ENCODE measurements around the gene CDCA8. TPM values are rescaled to one million over a fixed set of nuclear protein-coding genes. Genes with fewer than 3 reads are reported as not detected.

CDCA8 gene
- total and polyA plus RNA-seq, 2 of the 4 experiments (the other 2 are of a cell fraction) = 5.9 to 25.7 TPM

GRCh38 chr1:37717631-37718030 is 25.3 kb downstream of the CDCA8 start:
- H3K9me1 ChIP-seq (ENCODE audit: insufficient read depth, low read length) = no peaks in the 10 kb centered on the region
- H4K91ac ChIP-seq (ENCODE audit: insufficient read depth, low read depth, low read length) = no peak overlapping the region
- H3K4me2 ChIP-seq (ENCODE audit: low read depth, low read length) = no peak overlapping the region
- no peaks in the 10 kb centered on the region for H3K4me1 ChIP-seq (ENCODE audit: control insufficient read depth, insufficient read depth, low read length)
- CTCF ChIA-PET = no interaction called here
- H3K9ac ChIP-seq (ENCODE audit: low read depth, low read length) = no peak overlapping the region
- no peak overlapping the region for H3K18ac ChIP-seq (ENCODE audit: low read depth, low read length)
- H3K27ac ChIP-seq (ENCODE audit: insufficient read depth, low read length) = no peak overlapping the region
- DNase-seq (no peak), ATAC-seq (ENCODE audit: low read depth) (no peak)
- POLR2A ChIA-PET (ENCODE audit: unreplicated experiment) = no interaction called here
- H4K20me1 ChIP-seq (ENCODE audit: insufficient read depth, low read length) = no peaks in the 10 kb centered on the region; the same call in 1 of the 2 replicates
- H2BK20ac ChIP-seq (ENCODE audit: low read depth, low read length) = no peak overlapping the region
- H2BK15ac ChIP-seq (ENCODE audit: low read depth, low read length) = no peak overlapping the region
- intact Hi-C loops (cut with micrococcal nuclease) (no loop called here), dilution Hi-C loops (cut with HindIII; ENCODE audit: low sequenced_read_pairs, unreplicated experiment) (no loop called here), in situ Hi-C loops (cut with MboI; ENCODE audit: low sequenced_read_pairs) (no loop called here)
- H2BK5ac ChIP-seq (ENCODE audit: low read depth, low read length, poor library complexity, severe bottlenecking) = no peak overlapping the region
- H3K36me3 ChIP-seq (ENCODE audit: control insufficient read depth, insufficient read depth, low read length) = no peaks in the 10 kb centered on the region
- H3K27me3 ChIP-seq (ENCODE audit: control insufficient read depth, insufficient read depth, low read length) = peaks cover 12% of the 10 kb centered on the region; the same call in 1 of the 2 replicates
- no peak overlapping the region for H3K4ac ChIP-seq (ENCODE audit: low read depth, low read length)
- no peak overlapping the region for H2BK120ac ChIP-seq (ENCODE audit: low read depth, low read length)
- H4K5ac ChIP-seq (ENCODE audit: low read depth, low read length) = no peak overlapping the region
- TF ChIP-seq MXI1 (IDR thresholded peaks at IDR 0.05; ENCODE audit: borderline replicate concordance, low read depth, low read length) (no peak), FOS (IDR thresholded peaks at IDR 0.05; ENCODE audit: low read depth, low read length) (no peak), CHD1 (IDR thresholded peaks at IDR 0.05; ENCODE audit: low read depth, low read length) (no peak), POLR2A (IDR thresholded peaks at IDR 0.05; ENCODE audit: low read depth, low read length) (no peak), BHLHE40 (IDR thresholded peaks at IDR 0.05; ENCODE audit: low read depth, low read length) (no peak), RFX5 (IDR thresholded peaks at IDR 0.05; ENCODE audit: low read depth, low read length) (no peak), CEBPB (IDR thresholded peaks at IDR 0.05; ENCODE audit: low read depth, low read length) (no peak), MAFK (IDR thresholded peaks at IDR 0.05; ENCODE audit: low read depth, low read length) (no peak), RAD21 (IDR thresholded peaks at IDR 0.05; ENCODE audit: low read length) (no peak), RCOR1 (IDR thresholded peaks at IDR 0.05; ENCODE audit: insufficient replicate concordance, low read length) (no peak), SMC3 (IDR thresholded peaks at IDR 0.05; ENCODE audit: low read depth, low read length) (no peak), MAZ (IDR thresholded peaks at IDR 0.05; ENCODE audit: borderline replicate concordance, low read depth, low read length) (no peak), NFE2L2 (IDR thresholded peaks at IDR 0.05; ENCODE audit: low read depth, low read length) (no peak), USF2 (IDR thresholded peaks at IDR 0.05; ENCODE audit: low read depth, low read length) (no peak)
- TF ChIP-seq, protein P1, sequence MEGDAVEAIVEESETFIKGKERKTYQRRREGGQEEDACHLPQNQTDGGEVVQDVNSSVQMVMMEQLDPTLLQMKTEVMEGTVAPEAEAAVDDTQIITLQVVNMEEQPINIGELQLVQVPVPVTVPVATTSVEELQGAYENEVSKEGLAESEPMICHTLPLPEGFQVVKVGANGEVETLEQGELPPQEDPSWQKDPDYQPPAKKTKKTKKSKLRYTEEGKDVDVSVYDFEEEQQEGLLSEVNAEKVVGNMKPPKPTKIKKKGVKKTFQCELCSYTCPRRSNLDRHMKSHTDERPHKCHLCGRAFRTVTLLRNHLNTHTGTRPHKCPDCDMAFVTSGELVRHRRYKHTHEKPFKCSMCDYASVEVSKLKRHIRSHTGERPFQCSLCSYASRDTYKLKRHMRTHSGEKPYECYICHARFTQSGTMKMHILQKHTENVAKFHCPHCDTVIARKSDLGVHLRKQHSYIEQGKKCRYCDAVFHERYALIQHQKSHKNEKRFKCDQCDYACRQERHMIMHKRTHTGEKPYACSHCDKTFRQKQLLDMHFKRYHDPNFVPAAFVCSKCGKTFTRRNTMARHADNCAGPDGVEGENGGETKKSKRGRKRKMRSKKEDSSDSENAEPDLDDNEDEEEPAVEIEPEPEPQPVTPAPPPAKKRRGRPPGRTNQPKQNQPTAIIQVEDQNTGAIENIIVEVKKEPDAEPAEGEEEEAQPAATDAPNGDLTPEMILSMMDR (conservative IDR thresholded peaks at IDR 0.05; ENCODE audit: low read depth, low read length) = no peak
- TF ChIP-seq, protein P2, sequence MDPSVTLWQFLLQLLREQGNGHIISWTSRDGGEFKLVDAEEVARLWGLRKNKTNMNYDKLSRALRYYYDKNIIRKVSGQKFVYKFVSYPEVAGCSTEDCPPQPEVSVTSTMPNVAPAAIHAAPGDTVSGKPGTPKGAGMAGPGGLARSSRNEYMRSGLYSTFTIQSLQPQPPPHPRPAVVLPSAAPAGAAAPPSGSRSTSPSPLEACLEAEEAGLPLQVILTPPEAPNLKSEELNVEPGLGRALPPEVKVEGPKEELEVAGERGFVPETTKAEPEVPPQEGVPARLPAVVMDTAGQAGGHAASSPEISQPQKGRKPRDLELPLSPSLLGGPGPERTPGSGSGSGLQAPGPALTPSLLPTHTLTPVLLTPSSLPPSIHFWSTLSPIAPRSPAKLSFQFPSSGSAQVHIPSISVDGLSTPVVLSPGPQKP (IDR thresholded peaks at IDR 0.05; ENCODE audit: borderline replicate concordance, low read depth, low read length) = no peak
- no peak overlapping the region for H2AK9ac ChIP-seq (replicated peaks; ENCODE audit: low read depth, low read length, poor library complexity)
- WGBS, 2 experiments (ENCODE audit: extremely low coverage in 2 of 2, insufficient read length in 1 of 2) = no CpG with 5 or more reads among the region's 6 CpGs
- no peaks in the 10 kb centered on the region for H3K9me3 ChIP-seq (ENCODE audit: control insufficient read depth, insufficient read depth, low read length)
- H3K4me3 ChIP-seq (ENCODE audit: insufficient read depth, low read depth, low read length) = no peak overlapping the region
- no peak overlapping the region for H3K23ac ChIP-seq (ENCODE audit: low read depth, low read length)
- H4K8ac ChIP-seq (ENCODE audit: low read depth in 2 of 2, low read length in 2 of 2) = no peak overlapping the region
- no peak overlapping the region for H2AFZ ChIP-seq (replicated peaks; ENCODE audit: low read length, poor library complexity)
- BruUV-seq (replicated peaks) = no TSS peak
- H3K79me1 ChIP-seq (ENCODE audit: low read depth in 1 of 2, low read length in 2 of 2) = no peaks in the 10 kb centered on the region
- H3K14ac ChIP-seq (replicated peaks; ENCODE audit: low read depth, low read length) = no peak overlapping the region
- H2AK5ac ChIP-seq (ENCODE audit: low read depth, low read length) = no peak overlapping the region
- H3K56ac ChIP-seq (ENCODE audit: extremely low read depth, insufficient read depth, low read length) = no peak overlapping the region

Data from IMR-90 (cell line).